ENCODE data around the gene DOCK9.

The DOCK9 gene

GRCh38 chr13:98888890-98889279 is 89.0 kb downstream of the DOCK9 start:
- no peak overlapping the region; the same call in 1 of the 2 replicates for H3K9ac ChIP-seq
- peak overlapping the region; percentile 36; the same call in 1 of the 2 replicates for H3K27ac ChIP-seq
- no peak overlapping the region for H2AFZ ChIP-seq (ENCODE audit: low read depth)

GRCh38 chr13:98888222-98888889 is 89.5 kb downstream of the DOCK9 start:
- no peaks in the 10 kb centered on the region for H3K27me3 ChIP-seq (ENCODE audit: insufficient read depth, low read depth)
- H3K9ac ChIP-seq: no peak overlapping the region
- H4K20me1 ChIP-seq (ENCODE audit: insufficient read depth): no peaks in the 10 kb centered on the region
- no peaks in the 10 kb centered on the region for H3K36me3 ChIP-seq (ENCODE audit: insufficient read depth)
- H3K4me1 ChIP-seq (ENCODE audit: low read depth, poor library complexity, severe bottlenecking): peaks cover 28% of the 10 kb centered on the region
- no peak for TF ChIP-seq CTCF (conservative IDR thresholded peaks at IDR 0.05; ENCODE audit: low read depth, low read length)
- H3K79me2 ChIP-seq (ENCODE audit: insufficient read depth, low read depth): no peaks in the 10 kb centered on the region
- no peak overlapping the region for H2AFZ ChIP-seq (ENCODE audit: low read depth)
- peak overlapping the region; percentile 36; the same call in 1 of the 2 replicates for H3K27ac ChIP-seq
- no peak overlapping the region for H3K4me3 ChIP-seq (IDR thresholded peaks at IDR 0.05; ENCODE audit: insufficient read depth, low read depth, low read length)
- H3K4me2 ChIP-seq: no peak overlapping the region; the same call in 1 of the 2 replicates

More at GRCh38 chr13:98888890-98889279, 89.0 kb downstream of the DOCK9 start:
- peak overlapping the region; percentile 57; the same call in 1 of the 2 replicates for H3K4me2 ChIP-seq
- no peaks in the 10 kb centered on the region for H3K79me2 ChIP-seq (ENCODE audit: insufficient read depth, low read depth)
- no peaks in the 10 kb centered on the region for H3K27me3 ChIP-seq (ENCODE audit: insufficient read depth, low read depth)
- peaks cover 28% of the 10 kb centered on the region for H3K4me1 ChIP-seq (ENCODE audit: low read depth, poor library complexity, severe bottlenecking)
- no peak for TF ChIP-seq CTCF (conservative IDR thresholded peaks at IDR 0.05; ENCODE audit: low read depth, low read length)
- no peaks in the 10 kb centered on the region for H3K36me3 ChIP-seq (ENCODE audit: insufficient read depth)
- H3K4me3 ChIP-seq (IDR thresholded peaks at IDR 0.05; ENCODE audit: insufficient read depth, low read depth, low read length): no peak overlapping the region
- H4K20me1 ChIP-seq (ENCODE audit: insufficient read depth): no peaks in the 10 kb centered on the region

GRCh38 chr13:98886587-98887230 is 91.2 kb downstream of the DOCK9 start:
- Histone ChIP-seq H3K36me3 (ENCODE audit: insufficient read depth) (no peaks in the 10 kb centered on the region), H3K27me3 (ENCODE audit: insufficient read depth, low read depth) (no peaks in the 10 kb centered on the region), H3K4me1 (ENCODE audit: low read depth, poor library complexity, severe bottlenecking) (peaks cover 28% of the 10 kb centered on the region), H3K4me2 (no peak overlapping the region), H3K27ac (no peak overlapping the region), H4K20me1 (ENCODE audit: insufficient read depth) (no peaks in the 10 kb centered on the region), H3K79me2 (ENCODE audit: insufficient read depth, low read depth) (no peaks in the 10 kb centered on the region), H3K4me3 (IDR thresholded peaks at IDR 0.05; ENCODE audit: insufficient read depth, low read depth, low read length) (no peak overlapping the region), H3K9ac (no peak overlapping the region), H2AFZ (ENCODE audit: low read depth) (no peak overlapping the region)
- no peak for TF ChIP-seq CTCF (conservative IDR thresholded peaks at IDR 0.05; ENCODE audit: low read depth, low read length)

GRCh38 chr13:98885600-98885999 is 92.3 kb downstream of the DOCK9 start:
- no peaks in the 10 kb centered on the region for H3K36me3 ChIP-seq (ENCODE audit: insufficient read depth)
- H3K79me2 ChIP-seq (ENCODE audit: insufficient read depth, low read depth): no peaks in the 10 kb centered on the region
- no peak overlapping the region for H3K4me3 ChIP-seq (IDR thresholded peaks at IDR 0.05; ENCODE audit: insufficient read depth, low read depth, low read length)
- no peak for TF ChIP-seq CTCF (conservative IDR thresholded peaks at IDR 0.05; ENCODE audit: low read depth, low read length)
- no peaks in the 10 kb centered on the region for H3K27me3 ChIP-seq (ENCODE audit: insufficient read depth, low read depth)
- H2AFZ ChIP-seq (ENCODE audit: low read depth): no peak overlapping the region
- H3K4me2 ChIP-seq: no peak overlapping the region
- no peaks in the 10 kb centered on the region for H4K20me1 ChIP-seq (ENCODE audit: insufficient read depth)
- H3K4me1 ChIP-seq (ENCODE audit: low read depth, poor library complexity, severe bottlenecking): peaks cover 26% of the 10 kb centered on the region
- no peak overlapping the region for H3K27ac ChIP-seq
- no peak overlapping the region for H3K9ac ChIP-seq
